IgD-negative memory B cell (primary cell): ENCODE measurements around the gene POLD3. TPM values are rescaled to one million over a fixed set of nuclear protein-coding genes. Genes with fewer than 3 reads are reported as not detected.

ENCODE experiments used
- polyA plus RNA-seq: library from polyadenylated mRNA; unstranded; fragments of 300-500 nt; fragmentation: Illumina TruSeq; gene quantifications from one replicate; pipeline ENCODE4 v1.2.3, GENCODE V29; 2021

Gene POLD3
- polyA plus RNA-seq, 1 donor from 2014 or later: 14.0 TPM

Other genes starting within 250 kb of the POLD3 start
- 5.2 TPM for gene PGM2L1, start 194.1 kb upstream of the POLD3 start, polyA plus RNA-seq
- gene KCNE3, start 125.0 kb upstream of the POLD3 start, polyA plus RNA-seq: not detected
- gene LIPT2, start 98.9 kb upstream of the POLD3 start, polyA plus RNA-seq: 15.6 TPM
- not detected for gene CHRDL2, start 138.8 kb downstream of the POLD3 start, polyA plus RNA-seq
- gene RNF169, start 156.3 kb downstream of the POLD3 start, polyA plus RNA-seq: 1.1 TPM